ENCODE results near the gene ST6GAL1.
"Not testable (repeated sequence)": the region's sequence is repeated elsewhere in the genome, so short reads cannot be mapped to it uniquely, and the experiment has no call there.

ST6GAL1 gene

DNA sequence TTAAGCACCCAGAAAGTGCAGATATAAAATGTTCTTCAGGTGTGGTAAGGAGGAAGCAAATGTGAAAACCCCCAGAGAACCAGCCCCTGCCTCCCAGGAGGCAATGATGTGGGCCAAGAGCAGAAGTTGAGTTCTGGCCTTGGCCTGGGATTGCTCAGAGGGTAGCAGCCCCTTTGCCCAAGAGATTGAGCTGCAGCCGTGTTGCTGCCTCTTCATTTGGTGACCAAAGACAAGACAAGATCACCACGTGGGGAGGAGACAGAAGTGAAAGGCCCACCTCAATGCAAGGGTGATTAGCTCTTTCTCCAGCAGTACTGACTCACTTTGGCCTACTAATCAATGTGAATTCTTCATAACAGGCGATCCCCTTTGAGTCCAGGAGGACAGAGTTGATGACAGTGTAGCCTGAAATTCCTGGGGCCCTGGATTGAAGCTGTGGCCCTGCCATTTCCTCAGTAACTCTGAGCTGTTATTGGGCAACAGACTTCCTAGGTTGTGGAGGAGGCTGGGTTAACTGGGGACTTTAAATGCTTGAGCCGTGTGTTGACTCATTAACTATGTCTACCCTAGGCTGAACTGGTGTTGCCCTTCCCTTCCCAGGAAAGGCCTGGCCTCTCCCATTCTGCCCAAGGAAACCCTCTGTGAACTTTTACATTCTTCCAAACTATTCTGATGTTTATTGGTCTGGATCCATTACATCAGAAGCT lies 86.5 kb downstream of the ST6GAL1 start:
- no peak for DNase-seq (ENCODE audit: low read depth)
- no peak overlapping the region for H3K4me3 ChIP-seq (ENCODE audit: low read length)
- no peak overlapping the region for H3K9ac ChIP-seq (ENCODE audit: low read length)
- H3K27me3 ChIP-seq (replicated peaks; ENCODE audit: control insufficient read depth, insufficient read depth, low read length), result peaks cover 6% of the 10 kb centered on the region
- H3K4me1 ChIP-seq (ENCODE audit: control insufficient read depth, insufficient read depth, low read length), result peaks cover 8% of the 10 kb centered on the region
- H3K36me3 ChIP-seq (ENCODE audit: control insufficient read depth, insufficient read depth, low read length, severe bottlenecking), result no peaks in the 10 kb centered on the region
- no peaks in the 10 kb centered on the region for H3K9me3 ChIP-seq (ENCODE audit: control insufficient read depth, low read length)

DNA sequence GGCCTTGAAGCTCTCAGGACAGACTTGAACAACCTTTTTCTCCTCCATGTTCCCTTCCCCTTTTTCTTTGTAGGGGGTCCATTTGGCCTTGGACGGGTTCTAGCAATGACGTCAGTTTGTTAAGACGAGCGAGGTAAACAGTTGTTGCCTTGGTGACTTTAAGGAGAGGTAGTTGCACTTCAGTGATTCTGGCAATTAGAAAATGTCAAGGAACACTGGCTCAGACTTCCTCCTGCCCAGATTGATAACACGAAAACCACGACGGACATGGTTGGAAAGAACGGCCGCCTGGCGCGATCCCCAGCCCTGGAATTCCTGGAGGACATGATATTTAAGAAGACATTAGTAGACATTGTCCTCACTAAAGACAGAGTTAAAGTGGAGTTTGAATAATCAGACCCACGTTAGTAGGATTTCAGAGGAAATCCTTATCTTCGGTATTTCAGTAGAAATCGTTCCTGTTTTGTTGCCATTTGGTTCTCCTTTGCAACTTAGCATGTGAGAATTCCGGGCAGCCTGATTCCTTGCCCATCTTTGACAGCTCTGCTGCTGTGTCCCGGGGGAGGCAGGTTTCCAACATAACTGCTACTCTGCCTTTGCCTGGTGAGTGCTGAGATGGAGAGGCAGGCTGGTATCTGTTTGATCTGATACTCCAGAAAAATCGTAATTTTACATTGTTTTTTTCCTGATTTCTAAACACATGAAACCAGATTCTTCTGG lies 87.3 kb downstream of the ST6GAL1 start:
- Histone ChIP-seq H3K4me1 (ENCODE audit: control insufficient read depth, insufficient read depth, low read length) (peaks cover 7% of the 10 kb centered on the region), H3K4me3 (ENCODE audit: low read length) (no peak overlapping the region), H3K9me3 (ENCODE audit: control insufficient read depth, low read length) (no peaks in the 10 kb centered on the region), H3K27me3 (replicated peaks; ENCODE audit: control insufficient read depth, insufficient read depth, low read length) (peaks cover 3% of the 10 kb centered on the region), H3K36me3 (ENCODE audit: control insufficient read depth, insufficient read depth, low read length, severe bottlenecking) (no peaks in the 10 kb centered on the region), H3K9ac (ENCODE audit: low read length) (no peak overlapping the region)
- DNase-seq (ENCODE audit: low read depth), result no peak

DNA sequence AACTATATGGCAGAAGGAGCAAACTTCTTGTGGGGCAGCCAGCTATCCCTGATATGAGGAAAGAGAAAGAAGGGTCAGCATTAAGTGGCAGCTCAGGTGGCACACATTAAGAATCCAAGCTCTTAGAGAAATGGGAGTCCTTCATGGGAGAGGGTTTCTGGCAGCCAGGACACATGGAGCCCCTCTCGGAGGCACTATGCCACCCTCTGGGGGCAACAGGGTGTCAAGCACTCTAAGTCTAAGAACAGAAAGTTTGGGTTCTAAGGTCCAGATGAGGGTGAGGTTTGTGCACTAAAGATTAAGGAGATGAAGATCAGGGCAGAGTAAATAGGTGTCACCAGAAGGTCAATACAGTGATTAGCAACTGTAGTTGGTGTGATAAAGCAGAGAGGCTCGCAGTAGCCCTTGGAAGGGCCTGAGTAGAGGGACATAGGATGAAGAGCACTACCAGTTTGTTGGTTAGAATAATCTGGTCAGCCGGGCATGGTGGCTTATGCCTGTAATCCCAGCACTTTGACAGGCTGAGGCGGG lies 89.3 kb downstream of the ST6GAL1 start:
- DNase-seq (ENCODE audit: low read depth), result no peak

DNA sequence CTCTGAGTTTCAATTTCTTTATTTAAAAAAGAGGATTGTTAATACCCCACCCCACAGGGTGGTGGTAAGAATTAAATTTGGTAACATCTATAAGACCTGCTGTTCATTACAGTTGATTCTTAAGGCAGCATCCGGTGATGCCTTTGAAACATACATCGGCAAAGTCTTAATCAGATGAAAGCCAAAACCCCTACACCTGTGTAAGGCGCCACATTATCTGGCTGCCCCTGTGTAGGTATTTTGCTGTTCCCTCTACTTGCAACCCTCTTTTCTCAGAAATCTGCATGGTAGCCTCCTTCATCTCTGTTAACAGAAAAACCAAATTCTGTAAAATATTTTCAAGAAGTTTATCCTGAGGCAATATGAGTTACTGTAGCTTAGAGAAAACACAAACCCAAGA lies 90.0 kb downstream of the ST6GAL1 start:
- Histone ChIP-seq H3K36me3 (ENCODE audit: control insufficient read depth, insufficient read depth, low read length, severe bottlenecking) (no peaks in the 10 kb centered on the region), H3K4me1 (ENCODE audit: control insufficient read depth, insufficient read depth, low read length) (peaks cover 4% of the 10 kb centered on the region), H3K9me3 (ENCODE audit: control insufficient read depth, low read length) (no peaks in the 10 kb centered on the region), H3K9ac (ENCODE audit: low read length) (no peak overlapping the region), H3K4me3 (ENCODE audit: low read length) (no peak overlapping the region), H3K27me3 (replicated peaks; ENCODE audit: control insufficient read depth, insufficient read depth, low read length) (no peaks in the 10 kb centered on the region)
- no peak for DNase-seq (ENCODE audit: low read depth)

More for the DNA sequence above, 89.3 kb downstream of the ST6GAL1 start:
- Histone ChIP-seq H3K9me3 (ENCODE audit: control insufficient read depth, low read length) (no peaks in the 10 kb centered on the region), H3K27me3 (replicated peaks; ENCODE audit: control insufficient read depth, insufficient read depth, low read length) (no peaks in the 10 kb centered on the region), H3K4me3 (ENCODE audit: low read length) (no peak overlapping the region), H3K36me3 (ENCODE audit: control insufficient read depth, insufficient read depth, low read length, severe bottlenecking) (no peaks in the 10 kb centered on the region), H3K9ac (ENCODE audit: low read length) (no peak overlapping the region), H3K4me1 (ENCODE audit: control insufficient read depth, insufficient read depth, low read length) (peaks cover 4% of the 10 kb centered on the region)

DNA sequence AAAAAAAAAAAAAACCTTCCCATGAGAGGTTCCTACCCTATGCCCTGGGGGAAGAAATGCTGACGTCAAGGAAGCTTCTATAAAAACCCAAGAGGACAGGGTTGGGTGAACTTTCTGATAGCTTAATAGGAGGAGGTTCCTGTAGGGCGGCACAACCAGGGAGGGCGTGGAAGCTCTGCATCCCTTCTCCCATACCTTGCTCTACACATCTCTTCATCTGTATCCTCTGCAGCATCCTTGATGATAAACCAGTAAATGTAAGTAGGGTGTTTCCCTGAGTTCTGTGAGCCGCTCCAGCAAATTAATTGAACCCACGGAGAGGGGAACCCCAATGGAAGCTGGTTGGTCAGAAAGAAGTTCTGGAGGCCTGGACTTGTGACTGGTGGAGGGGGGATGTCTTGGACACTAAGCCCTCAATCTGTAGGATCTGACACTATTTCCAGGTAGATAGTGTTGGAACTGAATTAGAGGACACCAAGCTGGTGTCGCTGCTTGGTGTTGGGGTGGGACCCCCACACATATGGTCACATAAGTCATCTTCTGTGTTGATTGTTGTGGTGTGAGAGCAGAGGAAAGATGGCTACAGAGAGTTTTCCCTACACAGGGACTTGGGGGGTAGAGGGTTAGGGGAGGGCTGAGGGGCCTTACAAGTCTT lies 91.5 kb downstream of the ST6GAL1 start:
- Histone ChIP-seq H3K4me3 (ENCODE audit: low read length) (no peak overlapping the region), H3K4me1 (ENCODE audit: control insufficient read depth, insufficient read depth, low read length) (peaks cover 2% of the 10 kb centered on the region), H3K27me3 (replicated peaks; ENCODE audit: control insufficient read depth, insufficient read depth, low read length) (no peaks in the 10 kb centered on the region), H3K9me3 (ENCODE audit: control insufficient read depth, low read length) (no peaks in the 10 kb centered on the region), H3K36me3 (ENCODE audit: control insufficient read depth, insufficient read depth, low read length, severe bottlenecking) (no peaks in the 10 kb centered on the region), H3K9ac (ENCODE audit: low read length) (no peak overlapping the region)
- DNase-seq (ENCODE audit: low read depth), result no peak

DNA sequence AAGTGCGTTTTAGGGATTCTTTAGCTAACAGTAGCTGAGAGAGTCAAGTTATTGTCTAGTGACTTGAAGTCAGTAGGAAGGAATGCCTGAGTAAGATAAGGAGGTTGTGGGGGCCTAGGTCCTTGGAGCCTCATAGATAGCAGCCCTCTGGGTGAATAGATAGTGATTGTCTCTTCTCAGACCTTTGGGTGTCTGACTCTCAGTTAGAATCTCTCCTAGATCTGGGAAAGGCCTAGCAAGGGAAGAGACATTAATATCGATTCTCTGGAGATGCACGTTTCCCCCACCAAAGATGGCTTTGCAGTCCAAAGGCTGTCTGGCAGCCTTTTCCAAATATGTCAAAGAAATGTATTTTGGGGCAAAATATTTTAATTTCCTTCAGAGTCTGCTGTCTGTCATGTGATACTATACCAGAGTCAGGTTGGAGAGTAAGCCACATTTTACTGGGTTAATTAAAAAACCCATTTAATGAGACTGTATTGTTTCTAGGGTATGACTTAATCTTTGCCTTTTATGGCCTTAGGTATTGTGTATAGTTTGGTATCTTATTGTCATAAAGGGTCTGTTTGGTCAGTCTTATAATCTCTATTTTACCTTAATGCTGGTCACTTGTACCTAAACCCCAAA lies 92.2 kb downstream of the ST6GAL1 start:
- Histone ChIP-seq H3K27me3 (replicated peaks; ENCODE audit: control insufficient read depth, insufficient read depth, low read length) (peaks cover under 1% of the 10 kb centered on the region), H3K36me3 (ENCODE audit: control insufficient read depth, insufficient read depth, low read length, severe bottlenecking) (no peaks in the 10 kb centered on the region), H3K4me1 (ENCODE audit: control insufficient read depth, insufficient read depth, low read length) (no peaks in the 10 kb centered on the region), H3K9me3 (ENCODE audit: control insufficient read depth, low read length) (no peaks in the 10 kb centered on the region), H3K4me3 (ENCODE audit: low read length) (no peak overlapping the region), H3K9ac (ENCODE audit: low read length) (no peak overlapping the region)
- DNase-seq (ENCODE audit: low read depth), result no peak

DNA sequence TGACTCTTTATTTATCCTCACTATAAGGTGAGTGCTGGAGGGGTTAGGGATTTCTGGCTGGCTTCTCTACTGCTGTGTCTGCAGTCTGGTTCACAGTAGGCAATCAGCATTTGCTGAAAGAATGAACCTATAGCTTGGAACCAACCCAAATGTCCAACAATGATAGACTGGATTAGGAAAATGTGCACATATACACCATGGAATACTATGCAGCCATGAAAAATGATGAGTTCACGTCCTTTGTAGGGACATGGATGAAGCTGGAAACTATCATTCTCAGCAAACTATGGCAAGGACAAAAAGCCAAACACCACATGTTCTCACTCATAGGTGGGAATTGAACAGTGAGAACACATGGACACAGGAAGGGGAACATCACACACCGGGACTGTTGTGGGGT lies 93.0 kb downstream of the ST6GAL1 start:
- H3K36me3 ChIP-seq (ENCODE audit: control insufficient read depth, insufficient read depth, low read length, severe bottlenecking); H3K9me3 ChIP-seq (ENCODE audit: control insufficient read depth, low read length); H3K9ac ChIP-seq (ENCODE audit: low read length); H3K4me1 ChIP-seq (ENCODE audit: control insufficient read depth, insufficient read depth, low read length); DNase-seq (ENCODE audit: low read depth); H3K27me3 ChIP-seq (replicated peaks; ENCODE audit: control insufficient read depth, insufficient read depth, low read length); H3K4me3 ChIP-seq (ENCODE audit: low read length): not testable (repeated sequence)

DNA sequence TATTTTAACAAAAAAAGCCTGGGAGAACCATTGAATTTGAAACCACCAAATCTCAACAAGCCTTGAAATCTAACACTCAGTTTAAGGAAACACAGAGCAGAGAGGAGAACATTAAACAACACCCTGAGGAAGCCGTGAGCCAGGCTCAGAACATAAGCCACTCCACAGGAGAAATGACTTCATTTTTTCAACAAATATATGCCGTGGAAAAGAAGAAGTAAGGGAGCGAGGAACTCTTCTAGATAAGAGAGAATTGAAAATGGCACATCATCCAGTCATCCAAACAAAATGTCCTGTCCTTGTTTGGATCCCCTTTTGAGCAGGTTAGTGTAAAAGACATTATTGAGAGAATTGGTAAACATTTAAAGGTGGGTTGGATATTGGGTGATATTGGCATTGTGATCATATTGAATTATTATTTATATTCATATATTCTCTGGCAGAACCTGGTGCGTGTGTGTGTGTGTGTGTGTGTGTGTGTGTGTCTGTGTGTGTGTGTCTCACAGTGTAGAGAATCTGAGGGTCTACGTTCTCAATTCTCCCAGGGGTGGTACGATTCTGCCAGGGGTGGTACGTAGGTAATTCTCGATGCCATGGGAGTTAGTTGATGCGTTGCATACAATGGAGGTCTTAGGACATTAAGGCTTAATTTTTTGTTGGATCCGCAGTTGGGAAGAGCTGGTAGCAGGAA lies 94.4 kb downstream of the ST6GAL1 start:
- Histone ChIP-seq H3K27me3 (replicated peaks; ENCODE audit: control insufficient read depth, insufficient read depth, low read length) (peaks cover 7% of the 10 kb centered on the region), H3K9me3 (ENCODE audit: control insufficient read depth, low read length) (no peaks in the 10 kb centered on the region), H3K36me3 (ENCODE audit: control insufficient read depth, insufficient read depth, low read length, severe bottlenecking) (no peaks in the 10 kb centered on the region), H3K4me1 (ENCODE audit: control insufficient read depth, insufficient read depth, low read length) (no peaks in the 10 kb centered on the region), H3K9ac (ENCODE audit: low read length) (no peak overlapping the region), H3K4me3 (ENCODE audit: low read length) (no peak overlapping the region)
- DNase-seq (ENCODE audit: low read depth), result no peak

DNA sequence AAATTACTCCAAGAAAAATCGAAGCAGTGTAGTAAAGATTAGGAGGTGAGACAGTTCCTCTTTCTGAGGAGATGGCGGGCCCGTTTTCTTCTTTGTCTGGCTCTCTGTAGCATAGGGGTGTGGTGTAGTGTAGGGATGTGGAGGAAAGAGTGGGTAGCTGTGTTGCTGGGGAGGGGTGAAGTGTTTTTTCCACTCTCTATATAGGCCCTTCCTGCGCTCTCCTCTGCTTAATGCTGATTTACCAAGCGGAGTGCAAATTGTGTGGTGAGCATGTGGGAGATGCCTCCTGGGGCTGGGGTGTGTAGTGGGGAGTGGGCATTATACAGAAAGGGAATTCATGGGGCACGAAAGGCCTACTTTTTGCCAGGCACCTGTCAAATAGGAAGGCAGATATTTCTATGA lies 94.9 kb downstream of the ST6GAL1 start:
- no peaks in the 10 kb centered on the region for H3K36me3 ChIP-seq (ENCODE audit: control insufficient read depth, insufficient read depth, low read length, severe bottlenecking)

DNA sequence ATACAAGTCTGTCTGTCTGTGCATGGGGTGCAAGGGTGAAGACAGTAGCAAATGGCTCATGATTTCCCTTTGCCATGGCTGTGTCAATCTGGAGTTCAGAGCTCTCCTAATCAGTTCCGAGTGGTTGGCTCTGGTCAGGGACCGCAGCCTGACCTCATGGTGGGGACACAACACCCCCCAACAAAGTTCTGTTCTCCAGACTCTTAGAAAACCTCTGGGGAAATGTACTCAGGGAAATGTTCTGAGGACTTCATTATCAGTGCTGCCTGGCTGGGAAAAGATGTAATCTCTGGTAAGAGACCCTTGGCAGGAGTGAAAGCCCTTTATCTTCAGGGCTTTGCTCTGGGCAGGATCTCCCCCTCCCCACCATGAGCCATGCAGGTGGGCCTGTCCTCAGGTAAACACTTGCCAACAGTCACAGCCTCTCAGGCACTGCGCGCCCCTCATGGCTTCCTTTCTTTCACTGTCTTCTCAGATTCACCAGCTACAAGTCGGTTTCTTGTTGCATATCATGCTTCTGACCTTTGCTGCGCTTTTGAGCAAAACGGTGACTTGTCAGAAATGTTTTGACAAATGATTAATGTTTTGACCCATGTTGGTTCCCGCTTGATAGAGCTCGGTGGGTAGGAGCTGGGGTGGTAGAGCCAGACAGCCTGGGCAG lies 95.5 kb downstream of the ST6GAL1 start:
- no peak overlapping the region for H3K4me3 ChIP-seq (ENCODE audit: low read length)
- H3K9ac ChIP-seq (ENCODE audit: low read length), result no peak overlapping the region
- no peaks in the 10 kb centered on the region for H3K36me3 ChIP-seq (ENCODE audit: control insufficient read depth, insufficient read depth, low read length, severe bottlenecking)
- peaks cover 8% of the 10 kb centered on the region for H3K27me3 ChIP-seq (replicated peaks; ENCODE audit: control insufficient read depth, insufficient read depth, low read length)
- H3K4me1 ChIP-seq (ENCODE audit: control insufficient read depth, insufficient read depth, low read length), result no peaks in the 10 kb centered on the region
- H3K9me3 ChIP-seq (ENCODE audit: control insufficient read depth, low read length), result no peaks in the 10 kb centered on the region
- no peak for DNase-seq (ENCODE audit: low read depth)

More for the DNA sequence above, 94.9 kb downstream of the ST6GAL1 start:
- Histone ChIP-seq H3K4me1 (ENCODE audit: control insufficient read depth, insufficient read depth, low read length) (no peaks in the 10 kb centered on the region), H3K9ac (ENCODE audit: low read length) (no peak overlapping the region), H3K27me3 (replicated peaks; ENCODE audit: control insufficient read depth, insufficient read depth, low read length) (peaks cover 7% of the 10 kb centered on the region), H3K4me3 (ENCODE audit: low read length) (no peak overlapping the region), H3K9me3 (ENCODE audit: control insufficient read depth, low read length) (no peaks in the 10 kb centered on the region)
- no peak for DNase-seq (ENCODE audit: low read depth)
